Sigmoid colon (tissue), 7 donors: ENCODE measurements around the gene CEP112. TPM values are rescaled to one million over a fixed set of nuclear protein-coding genes. Genes with fewer than 3 reads are reported as not detected.

Experiments used
- DNase-seq: peaks from one replicate; pipeline ENCODE4 v3.0.0-alpha.2; 2019
- H3K27ac ChIP-seq, 4 donors: fragments of 200-600 bp; sonication (generic); one replicate each; pipeline ENCODE4 v1.5.1; 2016 to 2019; ENCODE audit warnings: mild to moderate bottlenecking in 1 of 4
- H3K27me3 ChIP-seq, 3 donors: fragments of 200-600 bp; sonication (generic); one replicate each; pipeline ENCODE4 v1.5.1; 2019; ENCODE audit warnings: mild to moderate bottlenecking in 1 of 3
- H3K36me3 ChIP-seq, 4 donors: fragments of 200-600 bp; sonication (generic); one replicate each; pipeline ENCODE4 v1.5.1; 2016 to 2019
- H3K4me1 ChIP-seq, 4 donors: fragments of 200-600 bp; sonication (generic); one replicate each; pipeline ENCODE4 v1.5.1; 2017 to 2019
- H3K4me3 ChIP-seq, 4 donors: fragments of 200-600 bp; sonication (generic); one replicate each; pipeline ENCODE4 v1.5.1; 2017 to 2019; ENCODE audit warnings: mild to moderate bottlenecking in 2 of 4, moderate library complexity in 1 of 4
- H3K9me3 ChIP-seq, 4 donors: fragments of 200-600 bp in 3 of 4; sonication (generic) in 3 of 4; one replicate each; pipeline versions ENCODE4 v1.5.1 to v1.6.1; 2013 to 2019
- CTCF ChIP-seq, 4 experiments: fragments of 450-650 bp in 3 of 4; fragments of 200-600 bp in 1 of 4; IDR thresholded peaks; one replicate each; pipeline ENCODE4 v1.5.1; 2016 to 2019; ENCODE audit warnings: antibody characterized with exemption in 4 of 4, mild to moderate bottlenecking in 3 of 4, moderate library complexity in 2 of 4
- EP300 ChIP-seq, 4 donors: sonication (generic); formaldehyde crosslinking; IDR thresholded peaks; one replicate each; pipeline ENCODE4 v1.6.1; 2017; ENCODE audit warnings: antibody characterized with exemption in 4 of 4
- POLR2A ChIP-seq, 2 donors: fragments of 450-650 bp; IDR thresholded peaks; one replicate each; pipeline ENCODE4 v1.6.1; 2016; ENCODE audit warnings: antibody characterized with exemption in 2 of 2, mild to moderate bottlenecking in 2 of 2, moderate library complexity in 2 of 2
- POLR2AphosphoS5 ChIP-seq, 4 donors: sonication (generic); formaldehyde crosslinking; IDR thresholded peaks; one replicate each; pipeline ENCODE4 v1.6.1; 2017; ENCODE audit warnings: antibody characterized with exemption in 4 of 4
- WGBS, 2 donors: extraction: QIAGEN DNeasy Blood & Tissue Kit; methylation state at CpG; one replicate each; pipeline ENCODE4 v1.1.7; 2013; 5-methylcytosine and 5-hydroxymethylcytosine counted together
- intact Hi-C: fragments of 100-400 bp; cut with DNase I; formaldehyde crosslinking; loops from one replicate; pipeline ENCODE4 v1.15.1; 2023
- polyA plus RNA-seq, 3 donors: library from polyadenylated mRNA; stranded (reverse); fragments of 200-250 nt; gene quantifications; one replicate each; pipeline ENCODE4 v1.2.3, GENCODE V29; 2013
- total RNA-seq, 4 donors: library from RNA; depleted of rRNA; stranded (reverse); fragments of >200 nt; gene quantifications; one replicate each; pipeline ENCODE4 v1.1.0, GENCODE V29; 2016
- donor health status: healthy with polysubstance abuse.
- donor health status: Bipolar disorder and iron deficiency.
- donor health status: healthy.

The CEP112 gene
- total and polyA plus RNA-seq, 7 donors: 0.92 to 29.1 (median 15.1) TPM

- 90 to 91% methylated on average over 1 of the region's 1 CpG for WGBS, 2 donors
- TF ChIP-seq POLR2AphosphoS5 (IDR thresholded peaks at IDR 0.05) (no peak), POLR2A (IDR thresholded peaks at IDR 0.05) (no peak), EP300 (IDR thresholded peaks at IDR 0.05) (no peak), CTCF (IDR thresholded peaks at IDR 0.05) (no peak)
- Histone ChIP-seq H3K27me3 (no peaks in the 10 kb centered on the region), H3K27ac (no peak overlapping the region), H3K4me3 (no peak overlapping the region), H3K9me3 (no peaks in the 10 kb centered on the region), H3K4me1 (no peaks in the 10 kb centered on the region), H3K36me3 (peaks cover 0 to 20% (median 0%) of the 10 kb centered on the region in 4 donors)
- intact Hi-C loops: no loop called here
- DNase-seq: no peak
Observed at GRCh38 chr17:66123163-66123562, 68.8 kb downstream of the CEP112 start.

DNA sequence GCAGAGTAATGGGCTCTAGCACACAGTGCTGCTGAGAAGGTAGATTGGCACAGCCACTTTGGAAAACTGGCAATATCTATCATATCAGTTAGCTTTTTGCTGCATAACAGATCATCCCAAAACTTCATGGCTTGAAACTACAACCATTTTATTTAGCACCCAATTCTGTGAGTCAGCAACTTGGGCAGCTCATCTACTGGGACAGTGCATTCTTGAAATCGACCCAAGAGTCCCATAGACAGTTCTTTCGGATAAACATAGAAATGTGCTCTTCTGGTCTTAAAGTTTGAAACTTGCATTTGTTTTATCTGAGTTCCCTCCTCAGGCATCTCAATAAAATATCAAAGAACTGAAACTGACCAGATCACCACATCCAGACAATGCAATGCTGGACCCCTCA, 76.7 kb downstream of the CEP112 start:
- H3K9me3 ChIP-seq: peaks cover 0 to 6% (median 0%) of the 10 kb centered on the region in 4 donors
- no peak overlapping the region for H3K27ac ChIP-seq
- no peak overlapping the region for H3K4me3 ChIP-seq
- peaks cover 0 to 7% (median 0%) of the 10 kb centered on the region in 4 donors for H3K4me1 ChIP-seq
- 84 to 90% methylated on average over 2 of the region's 2 CpGs for WGBS, 2 donors
- H3K27me3 ChIP-seq: no peaks in the 10 kb centered on the region
- H3K36me3 ChIP-seq: no peaks in the 10 kb centered on the region
- intact Hi-C loops: no loop called here
- DNase-seq: no peak
- TF ChIP-seq POLR2A (IDR thresholded peaks at IDR 0.05) (no peak), CTCF (IDR thresholded peaks at IDR 0.05) (no peak), POLR2AphosphoS5 (IDR thresholded peaks at IDR 0.05) (no peak), EP300 (IDR thresholded peaks at IDR 0.05) (no peak)

DNA sequence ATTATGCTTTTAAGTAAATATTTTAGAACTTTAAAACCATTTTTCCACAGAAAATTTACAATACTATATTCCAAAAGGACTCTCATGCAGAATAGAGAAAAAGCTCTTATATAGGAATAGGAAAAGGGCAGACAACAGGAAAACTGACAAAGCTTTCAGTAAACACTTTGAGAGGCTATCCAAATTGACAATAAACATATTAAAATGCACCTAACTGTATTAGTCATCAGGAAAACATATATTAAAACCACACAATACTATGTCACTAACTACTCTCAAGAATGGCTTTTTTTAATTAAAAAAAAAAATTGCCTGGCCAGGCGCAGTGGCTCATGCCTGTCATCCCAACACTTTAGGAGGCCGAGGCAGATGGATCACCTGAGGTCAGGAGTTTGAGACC, 77.3 kb downstream of the CEP112 start:
- no peaks in the 10 kb centered on the region for H3K27me3 ChIP-seq
- H3K27ac ChIP-seq: no peak overlapping the region
- WGBS, 2 donors: 93 to 96% methylated on average over 2 of the region's 2 CpGs
- H3K36me3 ChIP-seq: no peaks in the 10 kb centered on the region
- peaks cover 0 to 6% (median 0%) of the 10 kb centered on the region in 4 donors for H3K9me3 ChIP-seq
- intact Hi-C loops: no loop called here
- TF ChIP-seq CTCF (IDR thresholded peaks at IDR 0.05) (no peak), EP300 (IDR thresholded peaks at IDR 0.05) (no peak), POLR2A (IDR thresholded peaks at IDR 0.05) (no peak), POLR2AphosphoS5 (IDR thresholded peaks at IDR 0.05) (no peak)
- H3K4me1 ChIP-seq: peaks cover 0 to 7% (median 0%) of the 10 kb centered on the region in 4 donors
- no peak overlapping the region for H3K4me3 ChIP-seq
- no peak for DNase-seq

DNA sequence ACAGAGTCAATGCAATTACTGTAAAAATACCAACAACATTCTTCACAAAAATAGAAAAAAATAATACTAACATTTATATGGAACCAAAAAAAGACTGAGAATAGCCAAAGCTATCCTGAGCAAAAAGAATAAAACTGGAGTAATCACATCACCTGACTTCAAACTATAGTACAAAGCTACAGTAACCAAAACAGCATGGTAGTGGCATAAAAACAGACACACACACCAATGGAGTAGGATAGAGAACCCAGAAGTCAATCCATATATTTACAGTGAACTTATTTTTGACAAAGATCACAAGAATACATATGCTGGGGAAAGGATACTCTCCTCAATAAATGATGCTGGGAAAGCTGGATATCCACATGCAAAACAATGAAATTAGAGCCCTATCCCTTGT, 84.2 kb downstream of the CEP112 start:
- Histone ChIP-seq H3K4me1 (no peaks in the 10 kb centered on the region), H3K9me3 (peaks cover 0 to 7% (median 0%) of the 10 kb centered on the region in 4 donors), H3K4me3 (no peak overlapping the region), H3K27me3 (no peaks in the 10 kb centered on the region), H3K36me3 (peaks cover 0 to 6% (median 0%) of the 10 kb centered on the region in 4 donors), H3K27ac (no peak overlapping the region)
- TF ChIP-seq POLR2AphosphoS5 (IDR thresholded peaks at IDR 0.05): no peak
- no peak for TF ChIP-seq EP300 (IDR thresholded peaks at IDR 0.05)
- TF ChIP-seq CTCF (IDR thresholded peaks at IDR 0.05): no peak
- TF ChIP-seq POLR2A (IDR thresholded peaks at IDR 0.05): no peak
- intact Hi-C loops: no loop called here
- no peak for DNase-seq

- TF ChIP-seq CTCF (IDR thresholded peaks at IDR 0.05): no peak
- TF ChIP-seq EP300 (IDR thresholded peaks at IDR 0.05): no peak
- no peak for TF ChIP-seq POLR2AphosphoS5 (IDR thresholded peaks at IDR 0.05)
- no peak for TF ChIP-seq POLR2A (IDR thresholded peaks at IDR 0.05)
- Histone ChIP-seq H3K9me3 (no peaks in the 10 kb centered on the region), H3K4me1 (no peaks in the 10 kb centered on the region), H3K36me3 (peaks cover 0 to 20% (median 0%) of the 10 kb centered on the region in 4 donors), H3K27me3 (no peaks in the 10 kb centered on the region), H3K27ac (no peak overlapping the region), H3K4me3 (no peak overlapping the region)
- intact Hi-C loops: no loop called here
- WGBS, 2 donors: 82 to 92% methylated on average over 3 of the region's 3 CpGs
- DNase-seq: no peak
Observed at GRCh38 chr17:66098040-66098439, 93.9 kb downstream of the CEP112 start.
